DND-41 (cell line): ENCODE measurements around the gene ZFP62.

Experiments used
- EZH2 ChIP-seq: IDR thresholded peaks from 3 replicates; pipeline ENCODE4 v1.6.1; 2012; ENCODE audit warnings: borderline replicate concordance, low read depth, mild to moderate bottlenecking, moderate library complexity, low read length, inconsistent platforms; ENCODE audit not compliant: severe bottlenecking
- TF ChIP-seq, protein P1 (sequence below): IDR thresholded peaks from 2 replicates; pipeline ENCODE4 v1.5.1; 2012; ENCODE audit warnings: borderline replicate concordance, low read length, moderate library complexity, mild to moderate bottlenecking; ENCODE audit not compliant: poor library complexity, severe bottlenecking; ENCODE audit errors: extremely low read depth

DNA sequence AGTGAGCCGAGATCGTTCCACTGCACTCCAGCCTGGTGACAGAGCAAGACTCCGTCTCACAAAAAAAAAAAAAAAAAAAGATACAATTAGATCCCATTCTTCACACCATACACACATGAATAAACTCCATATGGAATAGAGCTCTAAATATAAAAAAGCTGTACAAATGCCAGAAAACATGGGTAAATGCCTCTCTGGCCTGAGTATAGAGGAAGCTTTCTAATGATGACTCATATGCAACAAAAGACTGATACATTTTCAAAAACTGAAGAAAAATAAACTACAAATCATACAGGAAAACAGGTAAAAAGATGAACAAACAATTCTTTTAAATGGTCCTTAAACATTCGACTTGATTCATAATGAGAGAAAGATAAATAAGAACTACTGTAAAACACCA is 8.6 kb downstream of the ZFP62 start:
- TF ChIP-seq, protein P1, sequence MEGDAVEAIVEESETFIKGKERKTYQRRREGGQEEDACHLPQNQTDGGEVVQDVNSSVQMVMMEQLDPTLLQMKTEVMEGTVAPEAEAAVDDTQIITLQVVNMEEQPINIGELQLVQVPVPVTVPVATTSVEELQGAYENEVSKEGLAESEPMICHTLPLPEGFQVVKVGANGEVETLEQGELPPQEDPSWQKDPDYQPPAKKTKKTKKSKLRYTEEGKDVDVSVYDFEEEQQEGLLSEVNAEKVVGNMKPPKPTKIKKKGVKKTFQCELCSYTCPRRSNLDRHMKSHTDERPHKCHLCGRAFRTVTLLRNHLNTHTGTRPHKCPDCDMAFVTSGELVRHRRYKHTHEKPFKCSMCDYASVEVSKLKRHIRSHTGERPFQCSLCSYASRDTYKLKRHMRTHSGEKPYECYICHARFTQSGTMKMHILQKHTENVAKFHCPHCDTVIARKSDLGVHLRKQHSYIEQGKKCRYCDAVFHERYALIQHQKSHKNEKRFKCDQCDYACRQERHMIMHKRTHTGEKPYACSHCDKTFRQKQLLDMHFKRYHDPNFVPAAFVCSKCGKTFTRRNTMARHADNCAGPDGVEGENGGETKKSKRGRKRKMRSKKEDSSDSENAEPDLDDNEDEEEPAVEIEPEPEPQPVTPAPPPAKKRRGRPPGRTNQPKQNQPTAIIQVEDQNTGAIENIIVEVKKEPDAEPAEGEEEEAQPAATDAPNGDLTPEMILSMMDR, result no peak
- no peak for TF ChIP-seq EZH2
